AG20443 (cell line): ENCODE results near the gene PSMB11.
A peak's percentile ranks its signal among the peaks of the same experiment; 100 is the strongest.

Source experiments
- DNase-seq: peaks from one replicate; pipeline ENCODE4 v3.0.0; 2012; ENCODE audit warnings: low spot score, mixed read lengths

The PSMB11 gene

GRCh38 chr14:23085458-23085857 lies 43.4 kb downstream of the PSMB11 start:
- peak; percentile 21 for DNase-seq

- no peak for DNase-seq
These were observed 44.6 kb downstream of the PSMB11 start for GRCh38 chr14:23086565-23086964.

GRCh38 chr14:23089498-23090253 lies 47.7 kb downstream of the PSMB11 start:
- no peak for DNase-seq

GRCh38 chr14:23090254-23090636 lies 48.2 kb downstream of the PSMB11 start:
- no peak for DNase-seq

GRCh38 chr14:23091294-23092225 lies 49.5 kb downstream of the PSMB11 start:
- no peak for DNase-seq

- DNase-seq: no peak
These were observed 51.1 kb downstream of the PSMB11 start for GRCh38 chr14:23093104-23093503.

GRCh38 chr14:23093526-23093925 lies 51.5 kb downstream of the PSMB11 start:
- no peak for DNase-seq
